NCI-H526 treated with DMSO at 0.1 percent for 48 hours (cell line): ENCODE data around the gene ATP11C.
"Not testable (repeated sequence)": the region's sequence is repeated elsewhere in the genome, so short reads cannot be mapped to it uniquely, and the experiment has no call there.

Source experiments
- DNase-seq: peaks from one replicate; lab custom pipeline; 2025; lab: John Stamatoyannopoulos, UW

ATP11C gene

DNA sequence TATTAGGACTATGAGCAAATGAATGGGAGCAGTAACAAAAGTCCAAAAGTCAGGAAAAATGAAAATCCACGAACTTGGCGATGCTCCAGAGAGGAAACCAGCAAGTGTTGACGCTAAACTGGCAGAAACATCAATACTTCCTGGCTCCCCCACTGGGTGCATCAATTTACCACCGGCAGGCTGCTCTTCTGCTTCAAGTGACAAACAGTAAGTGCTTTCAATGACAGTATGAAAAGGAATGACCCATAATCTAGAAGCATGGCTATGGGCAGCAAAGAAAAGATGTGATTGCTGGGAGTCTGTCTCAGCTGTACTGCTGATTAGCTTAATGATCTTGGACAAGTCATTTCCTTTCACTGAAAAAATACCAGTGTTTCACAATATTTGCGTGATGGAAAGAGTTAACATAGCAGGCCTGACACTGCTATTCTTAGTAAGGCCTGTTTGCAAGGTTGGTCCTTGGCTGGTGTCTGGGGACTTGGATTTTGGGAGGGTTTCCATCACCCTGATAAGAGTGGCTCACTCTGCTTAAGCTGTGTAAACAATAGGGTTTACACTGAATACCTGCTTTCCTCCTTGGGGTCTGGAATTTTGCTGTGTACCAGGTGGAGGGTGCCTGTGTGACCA, 8.7 kb downstream of the ATP11C start:
- DNase-seq, result no peak

DNA sequence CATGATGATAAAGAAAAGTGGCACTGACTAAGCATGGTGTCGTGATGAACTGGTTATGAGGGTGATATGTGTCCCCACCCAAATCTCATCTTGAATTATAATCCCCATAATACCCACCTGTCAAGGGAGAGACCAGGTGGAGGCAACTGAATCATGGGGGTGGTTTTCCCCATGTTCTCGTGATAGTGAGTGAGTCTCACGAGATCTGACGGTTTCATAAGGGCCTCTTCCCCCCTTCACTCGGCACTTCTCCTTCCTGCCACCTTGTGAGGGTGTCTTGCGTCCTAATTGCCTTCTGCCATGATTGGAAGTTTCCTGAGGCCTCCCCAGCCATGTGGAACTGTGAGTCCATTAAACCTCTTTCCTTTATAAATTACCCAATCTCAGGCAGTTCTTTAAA, 11.7 kb downstream of the ATP11C start:
- DNase-seq, result not testable (repeated sequence)

DNA sequence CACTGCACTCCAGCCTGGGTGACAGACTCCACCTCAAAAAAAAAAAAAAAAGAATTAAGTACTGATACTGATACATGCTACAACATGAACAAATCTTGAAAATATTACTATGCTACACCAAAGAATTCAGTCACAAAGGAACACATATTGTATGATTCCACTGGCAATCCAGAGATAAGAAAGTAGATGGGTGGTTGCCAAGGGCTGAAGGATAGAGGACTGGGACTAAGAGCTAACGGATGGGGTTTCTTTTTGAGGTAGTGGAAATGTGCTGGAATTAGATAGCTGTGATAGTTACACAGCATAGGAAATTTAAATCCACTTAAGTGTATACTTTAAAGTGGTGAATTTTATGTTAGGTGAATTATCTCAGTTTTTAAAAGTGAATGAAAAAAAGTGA, 12.5 kb downstream of the ATP11C start:
- DNase-seq, result no peak

DNA sequence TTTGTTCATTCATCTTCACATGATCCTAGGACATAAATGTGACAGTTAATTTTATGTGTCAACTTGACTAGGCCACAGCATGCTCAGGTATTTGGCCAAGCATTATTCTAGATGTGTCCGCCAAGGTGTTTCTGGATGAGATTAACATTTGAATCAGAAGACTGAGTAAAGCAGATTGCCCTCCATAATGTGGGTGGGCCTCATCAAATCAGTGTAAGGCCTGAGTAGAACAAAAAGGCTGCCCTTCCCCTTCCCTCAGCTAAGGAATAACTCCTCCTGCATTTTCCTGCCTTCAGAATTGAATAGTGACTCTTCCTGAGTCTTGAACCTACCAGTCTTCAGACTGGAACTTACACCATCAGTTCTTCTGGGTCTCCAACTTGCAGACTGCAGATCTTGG, 18.4 kb downstream of the ATP11C start:
- DNase-seq, result no peak

DNA sequence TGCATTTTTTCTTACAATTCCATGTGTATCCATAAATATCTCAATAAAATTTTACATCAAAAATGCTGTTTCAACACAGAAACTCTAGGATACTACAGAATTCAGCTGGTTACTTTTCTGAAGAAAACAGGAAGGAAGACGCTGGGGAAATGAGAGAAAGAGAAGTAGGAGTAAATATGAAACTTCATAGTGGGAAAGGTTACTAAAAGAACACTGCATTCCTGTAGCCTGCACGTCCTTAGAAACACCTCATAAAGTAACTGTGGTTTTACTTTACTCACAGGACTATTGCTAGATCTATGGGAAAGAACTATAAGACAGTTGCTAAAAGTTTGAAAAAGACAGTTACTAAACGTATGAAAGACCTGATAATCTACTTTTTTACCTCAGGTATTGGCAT, 23.1 kb downstream of the ATP11C start:
- DNase-seq, result no peak

DNA sequence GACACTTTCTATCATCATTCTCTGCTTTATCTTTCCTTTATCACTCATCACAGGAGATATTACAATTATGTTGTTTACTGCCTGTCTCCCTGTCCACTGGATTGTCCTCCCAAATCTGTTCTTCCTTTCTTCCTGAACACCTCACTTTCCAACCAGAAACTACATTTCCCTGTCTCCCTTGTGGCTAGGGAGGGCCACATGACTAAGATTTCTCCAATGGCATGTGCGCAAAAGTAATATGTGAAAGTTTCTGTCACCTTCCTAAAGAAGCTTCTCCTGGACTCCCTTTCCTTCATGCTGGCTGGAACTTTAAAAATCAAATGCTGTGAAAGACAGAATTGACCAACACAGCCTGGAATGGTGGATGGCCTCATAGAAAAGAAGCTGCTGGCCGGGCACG, 25.8 kb downstream of the ATP11C start:
- DNase-seq, result no peak

DNA sequence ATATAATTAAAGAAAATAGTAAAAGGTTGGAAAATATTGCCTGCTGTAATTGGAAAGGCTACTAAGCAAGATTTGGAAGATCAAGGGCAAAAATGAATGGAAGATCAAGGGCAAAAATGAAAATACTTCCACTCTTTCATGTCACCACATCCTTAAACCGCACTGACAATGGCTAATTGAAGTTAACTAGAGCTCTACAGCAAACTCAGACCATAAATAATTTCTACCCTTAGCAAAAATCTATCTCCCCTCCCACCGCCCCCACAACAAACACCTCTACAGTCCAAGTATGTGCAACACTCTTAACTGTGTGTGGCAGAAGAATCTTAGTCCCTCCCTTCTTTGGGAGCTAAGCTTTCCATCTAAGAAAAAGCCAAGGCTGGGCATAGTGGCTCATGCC, 27.1 kb downstream of the ATP11C start:
- DNase-seq, result no peak

DNA sequence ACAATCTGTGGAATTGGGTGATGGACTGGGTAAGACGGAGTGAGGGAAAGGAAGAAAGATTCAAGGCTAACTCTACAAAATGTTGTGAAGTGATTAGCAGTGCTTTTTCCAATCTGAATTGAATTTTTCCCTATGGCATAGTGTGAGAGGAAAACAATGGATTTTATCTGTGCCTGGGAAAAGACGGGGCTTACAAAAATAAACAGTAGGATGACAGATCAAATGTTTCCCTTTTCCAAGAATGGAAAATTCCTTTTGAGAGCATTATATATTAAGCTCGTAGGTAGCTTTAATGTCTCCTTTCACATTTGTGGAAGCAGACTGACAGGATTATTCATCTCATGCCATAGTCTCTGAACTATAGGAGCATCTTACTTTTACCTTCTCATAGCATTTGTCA, 27.8 kb downstream of the ATP11C start:
- DNase-seq, result no peak

DNA sequence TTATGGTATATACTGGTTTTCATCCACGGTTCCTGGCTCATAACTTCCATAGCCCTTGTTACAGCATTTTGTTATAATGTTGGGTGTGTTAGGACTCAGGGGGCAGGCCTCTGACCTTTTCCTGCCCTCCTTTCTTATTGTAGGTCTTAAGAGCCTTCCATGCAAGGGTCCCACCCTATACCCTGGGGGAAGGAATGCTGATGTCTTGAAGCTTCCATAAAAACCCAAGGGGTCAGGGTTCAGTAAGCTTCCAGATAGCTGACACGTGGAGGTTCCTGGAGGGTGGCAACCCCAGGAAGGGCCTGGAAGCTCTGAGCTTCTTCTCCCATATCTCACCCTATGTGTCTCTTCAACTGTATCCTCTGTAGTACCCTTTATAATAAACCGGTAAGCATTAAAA, 29.6 kb downstream of the ATP11C start:
- DNase-seq, result no peak

DNA sequence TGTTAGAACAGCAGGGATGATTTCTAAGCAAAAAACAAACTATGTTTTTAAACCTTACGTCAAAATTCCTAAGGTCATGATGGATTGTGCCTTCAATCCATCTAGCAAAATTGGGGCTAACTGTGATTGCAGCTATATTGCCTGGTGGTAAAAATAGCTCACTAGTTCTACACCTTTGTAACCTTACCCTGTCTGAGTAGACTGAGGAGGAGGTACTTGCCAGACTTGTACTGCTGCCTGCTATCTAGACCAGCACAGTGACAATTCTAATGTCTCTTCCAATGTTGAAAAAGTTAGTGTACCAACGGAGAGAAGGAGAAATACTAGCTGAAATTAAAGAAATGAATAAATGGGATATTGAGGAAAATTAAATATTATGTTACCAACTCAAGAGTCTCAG, 30.3 kb downstream of the ATP11C start:
- no peak for DNase-seq

DNA sequence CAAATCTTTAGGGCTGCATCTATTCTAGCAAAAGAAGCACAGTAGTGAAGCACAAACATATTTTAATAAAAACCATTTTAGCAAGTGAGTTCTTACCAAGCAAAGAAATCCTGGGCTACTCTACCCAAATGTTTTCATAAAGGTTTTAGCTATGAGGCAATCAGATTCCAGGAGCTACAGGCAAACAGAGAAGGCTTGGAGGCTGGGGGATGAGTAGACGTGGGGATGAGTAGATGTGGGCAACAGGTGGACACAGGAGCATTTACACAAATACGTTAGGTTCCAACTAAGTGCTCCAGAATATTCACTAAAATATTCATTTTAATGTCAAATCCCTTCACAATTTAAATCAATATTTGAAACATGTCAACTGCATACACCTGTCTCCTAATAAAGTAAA, 34.5 kb downstream of the ATP11C start:
- no peak for DNase-seq

DNA sequence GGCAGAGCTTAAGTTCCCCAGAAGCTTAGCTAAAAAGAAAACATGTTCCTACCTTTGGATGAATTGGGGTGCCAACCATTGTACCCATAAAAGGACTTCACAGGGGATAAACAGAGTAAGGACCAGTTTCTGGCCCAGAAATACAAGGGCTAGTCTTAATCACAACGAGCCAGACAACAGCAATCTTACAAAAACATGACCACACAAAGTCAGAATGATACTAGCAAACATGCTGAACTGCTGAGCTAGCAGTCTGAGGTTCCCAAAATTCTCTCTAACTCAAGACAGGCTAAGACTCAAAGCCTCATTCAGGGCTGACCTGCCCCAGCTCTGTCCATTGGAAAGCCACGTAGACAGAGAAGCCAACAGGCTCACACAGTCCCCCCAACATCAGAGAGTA, 40.3 kb downstream of the ATP11C start:
- DNase-seq, result no peak

DNA sequence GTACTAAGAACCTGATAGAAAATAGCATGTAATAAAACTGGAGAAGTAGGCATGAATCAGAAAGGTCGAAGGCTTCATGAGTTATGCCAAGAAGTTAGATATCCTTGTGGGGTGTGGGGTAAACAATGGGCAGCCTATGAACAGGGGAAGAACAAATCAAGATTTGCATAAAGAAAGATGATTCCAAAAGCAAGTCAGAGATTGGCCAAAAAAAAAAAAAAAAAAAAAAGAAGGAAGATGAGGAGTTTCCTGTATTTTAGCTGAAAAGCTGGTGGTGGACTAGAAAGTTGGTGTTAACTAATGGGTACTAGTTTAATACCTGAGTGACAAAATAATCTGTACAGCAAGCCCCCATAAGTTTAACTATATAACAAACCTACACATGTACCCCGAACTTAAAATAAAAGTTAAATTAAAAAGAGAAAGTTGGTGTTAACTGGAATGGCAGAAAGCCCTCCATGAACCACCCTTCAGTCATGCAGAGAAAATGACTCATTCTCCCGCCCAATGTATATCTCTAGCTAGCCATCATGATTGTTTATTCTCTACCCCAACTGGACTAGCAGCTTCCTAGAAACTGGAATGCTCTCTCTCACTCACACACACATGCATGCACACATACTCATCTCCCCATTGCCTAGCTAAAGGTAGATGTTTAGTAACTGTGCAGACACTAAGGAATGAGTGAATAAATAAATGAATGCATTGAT, 41.7 kb downstream of the ATP11C start:
- DNase-seq, result no peak

DNA sequence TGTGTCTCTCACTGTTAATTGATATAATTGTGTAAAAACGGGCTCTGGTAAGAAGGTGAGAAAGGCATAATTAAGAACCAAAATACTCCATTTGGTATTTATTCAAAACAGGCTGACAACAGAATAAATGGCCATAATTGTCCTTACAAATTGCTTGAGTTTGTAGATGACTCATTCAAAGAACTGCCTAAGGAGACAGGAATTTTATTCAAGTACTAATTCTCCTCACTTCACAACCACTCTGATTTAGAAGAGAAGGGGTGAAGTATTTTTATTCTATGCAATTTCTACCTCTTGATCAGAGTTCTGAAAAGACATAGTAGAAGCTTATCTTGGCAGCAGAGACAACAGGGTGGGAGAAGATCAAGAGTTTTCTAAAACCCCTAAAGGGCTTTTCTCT, 43.1 kb downstream of the ATP11C start:
- DNase-seq, result no peak

DNA sequence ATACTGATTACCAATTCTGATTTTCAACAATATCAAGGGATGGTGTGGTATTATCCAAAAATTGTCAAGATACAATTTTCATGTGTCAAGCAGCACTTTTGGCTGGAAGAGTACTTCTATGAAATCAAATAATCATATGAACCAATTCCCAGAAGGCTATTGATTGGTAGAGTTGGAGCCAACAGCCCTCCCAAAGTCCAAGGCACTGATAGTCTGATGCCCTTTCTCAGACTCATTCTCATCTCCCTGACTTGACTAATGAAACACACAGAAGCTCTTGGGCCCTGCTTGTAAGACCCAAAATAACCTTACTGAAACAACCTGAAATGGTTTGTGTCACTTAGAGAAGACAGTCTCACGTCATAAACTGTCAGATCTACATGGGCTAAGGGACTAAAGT, 48.9 kb downstream of the ATP11C start:
- no peak for DNase-seq

DNA sequence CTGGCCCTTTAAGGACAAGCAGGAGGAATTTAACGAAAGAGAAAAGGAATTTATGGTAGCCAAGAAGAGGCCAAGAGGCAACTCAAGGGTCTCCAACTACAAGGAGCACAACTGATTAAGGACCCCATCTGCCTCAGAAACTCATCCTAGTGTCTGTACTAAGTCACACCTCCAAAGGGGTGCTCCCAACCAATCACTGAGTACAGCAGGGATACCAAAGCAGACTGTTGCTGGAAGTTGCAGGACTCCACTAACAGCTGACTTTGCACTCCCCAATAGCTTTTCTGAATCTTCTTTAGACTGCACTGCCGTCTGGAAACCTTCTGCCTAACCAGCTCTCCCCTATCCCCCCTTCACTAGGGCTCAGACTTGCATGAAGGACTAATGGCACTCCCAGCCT, 50.6 kb downstream of the ATP11C start:
- DNase-seq, result no peak

DNA sequence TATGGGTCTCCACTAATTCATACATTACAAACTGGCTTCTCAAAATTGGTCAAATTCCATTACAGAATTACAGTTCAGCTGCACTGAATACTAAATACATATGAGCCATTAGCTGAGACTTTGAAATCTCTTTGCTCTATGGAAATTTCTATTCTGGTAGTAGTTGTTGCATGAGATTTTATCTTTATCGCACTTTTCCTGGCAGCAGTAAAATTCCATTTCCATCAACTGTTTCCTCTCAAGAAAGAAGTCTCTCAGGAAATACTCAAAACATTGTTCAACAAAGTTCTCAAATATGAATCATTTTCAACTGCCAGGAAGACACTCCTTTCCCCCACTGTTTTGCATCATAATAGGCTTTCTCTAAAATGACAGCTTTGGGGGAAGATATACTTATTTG, 51.3 kb downstream of the ATP11C start:
- DNase-seq, result no peak

DNA sequence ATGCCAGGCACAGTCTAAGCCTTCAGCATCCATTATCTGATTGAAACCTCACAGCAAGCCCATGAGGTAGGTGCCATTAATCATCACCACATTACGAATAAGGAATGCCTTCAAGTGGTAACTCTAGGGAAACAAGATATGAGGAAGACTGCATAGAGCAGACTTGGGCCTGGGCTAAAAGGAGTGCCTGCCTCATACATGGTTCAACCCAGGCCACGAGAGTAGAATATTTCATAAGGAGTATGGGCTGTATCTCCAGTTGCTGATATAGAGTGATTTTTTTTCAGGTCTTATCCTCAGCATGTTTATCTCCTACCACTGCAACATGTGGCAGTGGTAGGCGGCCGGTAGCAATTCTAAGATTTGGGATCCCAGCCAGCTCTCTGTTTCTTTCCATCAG, 51.7 kb downstream of the ATP11C start:
- DNase-seq, result no peak

DNA sequence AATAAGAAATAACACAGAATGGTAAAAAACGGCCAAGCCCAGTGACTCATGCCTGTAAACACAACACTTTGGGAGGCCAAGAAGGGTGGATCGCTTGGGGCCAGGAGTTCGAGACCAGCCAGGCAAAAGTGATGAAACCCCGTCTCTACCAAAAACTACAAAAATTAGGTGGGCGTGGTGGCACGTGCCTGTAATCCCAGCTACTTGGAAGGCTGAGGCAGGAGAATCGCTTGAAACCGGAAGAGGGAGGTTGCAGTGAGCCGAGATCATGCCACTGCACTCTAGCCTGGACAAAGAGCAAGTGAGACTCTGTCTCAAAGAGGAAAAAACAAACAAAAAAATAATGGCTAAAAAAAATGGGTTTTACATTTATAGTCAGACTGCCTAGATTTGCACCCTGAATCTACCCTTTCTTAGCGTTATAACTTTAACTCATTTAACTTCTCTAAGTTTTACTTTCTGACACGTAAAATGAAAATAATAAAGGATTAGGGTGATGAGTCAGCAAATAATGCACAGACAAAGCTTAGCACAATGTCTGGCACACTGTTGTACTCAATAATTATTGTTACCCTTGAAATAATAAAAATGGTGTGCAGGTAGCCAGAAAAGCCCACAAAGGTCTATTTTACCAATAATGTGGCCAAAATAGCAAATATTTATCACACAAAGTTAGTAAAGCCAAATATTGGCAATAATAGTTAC, 55.0 kb downstream of the ATP11C start:
- no peak for DNase-seq

DNA sequence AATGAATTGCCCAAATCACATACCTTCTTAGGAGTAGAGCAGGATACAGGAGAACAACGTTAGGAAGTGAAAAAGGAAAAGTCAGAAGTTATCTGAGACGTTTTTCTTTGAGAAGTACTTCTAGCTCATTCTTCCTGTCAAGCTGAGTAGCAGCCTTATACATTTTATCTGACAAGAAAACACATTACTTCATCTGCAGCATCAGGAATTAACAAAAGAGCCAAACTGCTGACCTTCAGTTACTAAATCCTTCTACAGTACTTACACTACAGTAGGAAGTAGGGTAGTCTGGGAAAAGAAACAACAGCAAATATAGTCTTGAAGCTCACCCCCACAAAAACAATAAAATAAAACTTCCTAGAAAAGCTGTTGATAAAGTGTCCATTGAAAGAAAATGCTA, 57.0 kb downstream of the ATP11C start:
- DNase-seq, result no peak

DNA sequence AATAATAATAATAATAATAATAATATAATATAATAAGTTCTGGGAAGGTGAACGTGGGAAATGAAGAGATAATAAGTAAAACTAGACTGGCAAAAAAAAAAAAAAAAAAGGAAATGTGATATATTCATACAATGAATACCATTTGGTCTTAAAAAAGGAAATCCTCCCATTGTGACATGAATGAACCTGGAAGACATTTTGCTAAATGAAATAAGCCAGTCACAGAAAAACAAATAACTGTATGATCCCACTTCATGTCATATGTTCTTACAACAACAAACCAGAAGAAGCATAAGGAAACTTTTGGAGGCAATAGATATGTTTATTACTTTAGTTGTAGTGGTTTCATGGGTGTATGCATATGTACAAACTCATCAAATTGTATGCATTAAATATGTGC, 63.1 kb downstream of the ATP11C start:
- no peak for DNase-seq

DNA sequence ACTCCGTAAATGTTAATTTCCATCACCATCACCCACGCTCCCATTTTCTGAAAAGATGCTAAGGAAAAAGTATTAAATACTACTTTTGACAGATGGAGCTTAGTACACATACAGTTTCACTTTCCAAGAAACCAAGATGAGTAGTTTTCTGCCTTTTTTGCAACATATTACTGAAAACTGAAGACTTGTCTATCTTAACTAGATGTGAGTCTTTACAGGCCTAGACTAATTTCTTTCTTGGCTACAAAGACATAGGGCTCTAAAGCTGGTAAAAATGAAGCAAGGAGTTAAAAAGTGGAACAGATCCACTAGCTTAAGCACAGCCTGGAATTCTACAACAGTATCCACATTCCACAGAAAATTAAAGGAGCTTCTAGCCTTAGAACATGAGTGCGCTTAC, 68.2 kb downstream of the ATP11C start:
- DNase-seq, result no peak

DNA sequence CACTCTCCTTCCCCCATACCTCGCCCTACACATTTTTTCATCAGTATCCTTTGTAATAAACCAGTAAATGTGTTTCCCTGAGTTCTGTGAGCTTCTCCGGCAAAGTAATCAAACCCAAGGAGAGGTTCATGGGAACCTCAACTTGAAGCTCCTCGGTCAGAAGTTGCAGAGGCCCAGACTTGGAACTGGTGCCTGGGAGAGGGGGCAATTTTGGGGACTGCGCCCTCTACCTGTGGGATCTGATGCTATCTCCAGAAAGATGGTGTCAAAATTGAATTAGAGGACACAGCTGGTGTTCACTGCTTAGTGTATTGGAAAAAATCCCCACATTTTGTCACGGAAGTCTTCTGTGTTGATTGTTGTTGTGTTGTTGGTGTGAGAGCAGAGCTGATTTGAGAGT, 70.6 kb downstream of the ATP11C start:
- DNase-seq, result no peak

DNA sequence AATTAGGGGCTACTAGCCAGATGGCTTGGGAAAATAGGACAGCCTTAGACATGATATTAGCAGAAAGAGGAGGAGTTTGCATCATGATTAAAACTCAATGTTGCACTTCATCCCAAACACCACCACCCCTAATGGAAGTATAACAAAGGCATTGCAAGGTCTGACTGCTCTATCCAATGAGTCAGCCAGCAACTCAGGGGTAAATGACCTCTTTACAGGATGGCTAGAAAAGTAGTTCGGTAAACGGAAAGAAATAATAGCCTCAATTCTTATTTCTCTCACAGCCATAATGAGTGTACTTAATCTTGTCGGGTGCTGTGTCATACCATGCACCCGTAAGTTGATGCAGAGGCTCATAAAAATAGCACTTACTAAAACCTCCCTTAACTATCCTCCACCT, 76.0 kb downstream of the ATP11C start:
- DNase-seq, result not testable (repeated sequence)
